RWPE1 (cell line): ENCODE results near the gene SLC6A15.

Experiments used
- CTCF ChIA-PET: fragments of 350-600 bp; sonication (Branson Sonifier 250); formaldehyde crosslinking; extraction: SDS; loops from one replicate; lab custom pipeline; 2021; lab: Yijun Ruan, JAX
- POLR2A ChIA-PET: fragments of 400-600 bp; formaldehyde crosslinking; extraction: SDS; loops from one replicate; lab custom pipeline; 2020; ENCODE audit warnings: antibody characterized with exemption; ENCODE audit not compliant: low non-redundant PET; lab: Yijun Ruan, JAX
- DNase-seq: peaks from one replicate; pipeline ENCODE4 v3.0.0; 2012; ENCODE audit warnings: low spot score
- H3K27ac ChIP-seq: fragments of 450-650 bp; 2 replicates; pipeline ENCODE4 v1.5.1; 2017
- TF ChIP-seq, protein P1 (sequence below): fragments of 450-650 bp; conservative IDR thresholded peaks from 2 replicates; pipeline ENCODE4 v1.5.1; 2017; ENCODE audit warnings: low read depth, mild to moderate bottlenecking

The SLC6A15 gene

DNA sequence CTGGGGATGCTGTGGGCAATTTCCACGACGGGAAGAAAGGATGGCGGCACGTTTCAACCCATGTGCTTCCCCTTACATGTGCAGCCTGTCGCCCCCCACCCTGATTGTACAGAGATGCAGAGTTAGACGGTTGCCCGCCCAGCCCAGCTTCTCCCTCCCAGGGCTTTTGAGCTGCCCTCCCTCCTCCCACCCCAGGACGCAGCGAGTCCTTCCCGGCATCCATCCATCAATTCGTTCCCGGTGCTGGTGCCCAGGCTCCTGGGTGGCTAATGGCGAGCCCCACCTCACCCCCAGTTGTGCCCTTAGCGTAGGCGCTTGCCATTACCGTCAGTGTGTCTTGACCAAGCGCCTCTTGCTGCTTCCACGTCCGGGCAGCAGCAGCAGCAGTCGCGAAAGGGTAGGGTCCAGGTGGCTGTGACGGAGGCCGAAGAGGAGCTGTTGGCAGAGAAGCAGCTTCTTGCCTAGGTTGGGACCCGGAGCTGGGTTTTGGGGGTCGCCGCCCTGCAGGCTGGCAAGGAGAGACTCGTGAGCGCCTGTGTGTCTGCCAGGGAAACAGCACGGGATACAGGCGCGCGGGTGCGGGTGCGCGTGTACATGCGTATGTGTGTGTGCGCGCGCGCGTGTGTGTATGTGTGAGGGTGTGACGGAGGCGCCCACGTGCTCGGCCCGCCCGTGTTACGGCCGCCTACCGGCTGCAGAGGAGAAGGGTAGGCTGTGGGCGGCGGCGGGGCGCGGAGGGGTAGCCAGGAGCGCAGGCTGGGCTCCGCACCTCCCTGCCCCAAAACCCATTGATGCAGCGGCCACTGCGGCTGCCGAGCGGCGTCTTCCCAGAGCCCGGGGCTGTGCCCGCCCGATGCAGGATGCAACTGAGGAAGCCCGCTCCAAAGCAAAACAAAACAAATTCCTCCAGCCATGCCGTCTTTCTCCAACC is at the start of gene SLC6A15:
TSS of gene SLC6A15 (minus strand) at position 602 of the 931 bp plus-strand sequence. CDS start 20,679 bp downstream, outside the sequence.
- DNase-seq = peak; percentile 73
- ChIA-PET POLR2A (interaction anchor here (0.7 kb wide), 1 partner anchor 1279 kb away, joined by 3 read pairs; no protein-coding TSS in a partner anchor), CTCF (interaction anchor here (0.6 to 0.7 kb wide), 3 partner anchors 40 to 83 kb away, joined by 3 to 4 read pairs (median 3); no protein-coding TSS in a partner anchor)
- H3K27ac ChIP-seq = peak within 1 kb of the TSS; percentile 94
- TF ChIP-seq, protein P1, sequence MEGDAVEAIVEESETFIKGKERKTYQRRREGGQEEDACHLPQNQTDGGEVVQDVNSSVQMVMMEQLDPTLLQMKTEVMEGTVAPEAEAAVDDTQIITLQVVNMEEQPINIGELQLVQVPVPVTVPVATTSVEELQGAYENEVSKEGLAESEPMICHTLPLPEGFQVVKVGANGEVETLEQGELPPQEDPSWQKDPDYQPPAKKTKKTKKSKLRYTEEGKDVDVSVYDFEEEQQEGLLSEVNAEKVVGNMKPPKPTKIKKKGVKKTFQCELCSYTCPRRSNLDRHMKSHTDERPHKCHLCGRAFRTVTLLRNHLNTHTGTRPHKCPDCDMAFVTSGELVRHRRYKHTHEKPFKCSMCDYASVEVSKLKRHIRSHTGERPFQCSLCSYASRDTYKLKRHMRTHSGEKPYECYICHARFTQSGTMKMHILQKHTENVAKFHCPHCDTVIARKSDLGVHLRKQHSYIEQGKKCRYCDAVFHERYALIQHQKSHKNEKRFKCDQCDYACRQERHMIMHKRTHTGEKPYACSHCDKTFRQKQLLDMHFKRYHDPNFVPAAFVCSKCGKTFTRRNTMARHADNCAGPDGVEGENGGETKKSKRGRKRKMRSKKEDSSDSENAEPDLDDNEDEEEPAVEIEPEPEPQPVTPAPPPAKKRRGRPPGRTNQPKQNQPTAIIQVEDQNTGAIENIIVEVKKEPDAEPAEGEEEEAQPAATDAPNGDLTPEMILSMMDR = peak; percentile 65

DNA sequence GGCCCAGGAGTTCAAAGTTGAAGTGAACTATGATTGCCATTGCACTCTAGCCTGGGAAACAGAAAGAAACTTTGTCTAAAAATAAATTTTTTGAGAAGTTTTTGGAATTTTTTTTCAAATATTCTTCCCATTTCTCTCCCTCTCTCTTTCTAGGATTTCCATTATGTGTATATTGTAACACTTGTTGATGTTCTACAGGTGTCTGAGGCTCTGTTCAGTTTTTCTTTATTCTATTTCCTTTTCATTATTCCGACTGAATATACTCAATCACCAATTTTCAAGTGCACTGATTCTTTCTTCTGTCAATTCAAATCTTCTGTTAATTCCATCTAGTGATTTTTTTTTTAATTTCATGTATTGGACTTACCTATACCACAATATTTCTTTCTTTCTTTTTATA is 48.3 kb upstream of the SLC6A15 start:
- ChIA-PET CTCF (interaction anchor here (0.6 to 1.1 kb wide), 2 partner anchors 87 to 326 kb away, joined by 3 read pairs; no protein-coding TSS in a partner anchor), POLR2A (no interaction called here)
- no peak for DNase-seq
- TF ChIP-seq, protein P1 = no peak
- no peak overlapping the region for H3K27ac ChIP-seq

DNA sequence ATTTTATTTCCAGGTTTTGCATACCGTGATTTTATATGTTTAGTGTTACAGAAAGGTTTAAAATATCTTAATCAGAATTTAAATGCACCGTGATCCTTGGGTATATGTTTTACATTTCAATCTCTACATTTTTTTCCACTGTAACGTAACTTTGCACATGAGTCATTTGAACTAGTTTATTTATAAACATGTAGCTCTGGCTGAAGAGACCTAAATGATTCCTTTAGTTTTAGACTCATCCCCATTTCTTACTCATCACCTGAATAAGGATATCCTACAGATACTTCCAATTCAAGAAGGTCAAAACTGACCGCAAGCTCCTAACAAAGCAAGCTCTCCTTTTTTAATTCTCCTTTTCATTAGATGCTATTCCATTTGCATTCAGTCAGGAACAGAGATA is 42.7 kb upstream of the SLC6A15 start:
- H3K27ac ChIP-seq = no peak overlapping the region
- TF ChIP-seq, protein P1 = no peak
- no peak for DNase-seq
- POLR2A ChIA-PET = no interaction called here
- CTCF ChIA-PET = no interaction called here

DNA sequence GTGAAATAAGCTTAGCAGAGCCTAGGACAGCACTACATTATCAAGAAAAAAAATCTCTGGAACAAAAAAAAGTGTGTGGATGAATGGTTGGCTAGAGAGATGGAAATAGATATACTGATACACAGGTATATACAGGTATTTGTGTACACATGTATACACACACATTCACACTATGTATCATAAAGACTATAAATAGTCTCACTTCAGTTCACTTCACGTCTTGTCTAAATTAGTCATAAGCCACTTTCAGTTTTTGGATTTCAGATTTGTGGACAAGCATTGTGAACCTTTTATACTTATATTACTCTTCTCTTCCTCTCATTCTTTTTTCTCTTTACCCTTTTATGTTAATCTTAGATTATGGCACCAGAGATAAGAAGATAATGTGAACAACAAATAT is 41.8 kb upstream of the SLC6A15 start:
- no peak overlapping the region for H3K27ac ChIP-seq
- CTCF ChIA-PET = no interaction called here
- TF ChIP-seq, protein P1 = no peak
- POLR2A ChIA-PET = no interaction called here
- DNase-seq = no peak

DNA sequence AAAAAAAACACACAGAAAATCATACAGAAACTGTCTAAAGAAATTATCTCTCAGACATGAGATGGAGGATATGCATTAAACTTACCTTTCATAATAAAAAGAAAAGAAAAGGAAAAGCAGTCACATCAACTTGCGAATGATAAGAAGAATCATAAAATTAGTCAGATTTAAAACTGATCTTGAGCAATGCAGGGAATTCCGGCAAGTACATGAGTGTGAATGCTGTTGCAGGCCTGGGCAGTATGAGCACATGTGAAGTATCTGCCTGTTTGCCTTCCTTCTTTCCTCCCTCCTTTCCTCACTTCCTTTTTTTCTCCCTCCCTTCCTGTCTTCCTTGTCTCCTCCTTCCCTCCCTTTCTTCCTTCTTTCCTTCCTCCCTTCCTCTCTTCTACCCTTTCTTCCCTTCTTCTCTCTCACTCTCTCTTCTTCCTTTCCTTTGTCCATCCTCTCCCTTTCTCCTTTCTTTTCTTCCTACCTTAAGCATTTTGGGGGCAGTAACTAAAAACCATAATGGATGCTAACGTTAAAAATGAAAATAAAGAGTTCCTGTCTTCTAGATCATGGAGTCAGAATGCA is 38.5 kb upstream of the SLC6A15 start:
- H3K27ac ChIP-seq = no peak overlapping the region
- ChIA-PET POLR2A (no interaction called here), CTCF (no interaction called here)
- no peak for DNase-seq
- TF ChIP-seq, protein P1 = no peak

DNA sequence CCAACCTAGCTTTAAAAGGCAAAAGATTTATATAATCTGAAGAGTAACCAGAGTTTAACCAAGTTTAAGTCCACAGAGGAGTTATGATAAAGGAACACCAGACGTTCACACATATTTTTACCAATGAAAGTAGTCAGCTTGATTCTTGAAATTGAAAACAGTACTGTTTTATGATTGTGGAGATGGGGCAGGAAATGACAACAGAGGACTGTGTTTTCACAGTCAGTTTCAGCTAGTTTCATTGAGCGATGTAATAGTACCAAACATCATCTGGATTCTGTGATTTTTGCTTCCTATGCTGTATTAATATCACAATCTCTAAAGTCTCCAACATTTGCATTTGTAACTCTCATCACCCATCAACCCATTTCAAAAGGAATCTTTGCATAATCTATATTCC is 34.2 kb upstream of the SLC6A15 start:
- no peak overlapping the region for H3K27ac ChIP-seq
- TF ChIP-seq, protein P1 = no peak
- CTCF ChIA-PET = interaction anchor here (0.6 kb wide), 1 partner anchor 868 kb away, joined by 3 read pairs; no protein-coding TSS in a partner anchor
- no peak for DNase-seq
- POLR2A ChIA-PET = no interaction called here
